Brain microvascular endothelial cell (primary cell): ENCODE data around the gene CDH7.

Experiments
- DNase-seq: peaks from one replicate; pipeline ENCODE4 v3.0.0-alpha.2; 2020
- H3K27ac ChIP-seq: fragments of 250-450 bp; sonication (Bioruptor Pico); 2 replicates; pipeline ENCODE4 v1.5.1; 2020; ENCODE audit warnings: mild to moderate bottlenecking, moderate library complexity
- H3K27me3 ChIP-seq: fragments of 250-450 bp; sonication (Bioruptor Pico); replicated peaks from 2 replicates; pipeline ENCODE4 v1.5.1; 2020; ENCODE audit warnings: mild to moderate bottlenecking
- H3K36me3 ChIP-seq: fragments of 250-450 bp; sonication (Bioruptor Pico); replicated peaks from 2 replicates; pipeline ENCODE4 v1.5.1; 2020; ENCODE audit warnings: mild to moderate bottlenecking
- H3K4me3 ChIP-seq: 2 replicates; pipeline ENCODE4 v1.5.1; 2011; ENCODE audit warnings: low read depth, mild to moderate bottlenecking, control low read depth, low read length, moderate library complexity
- CTCF ChIP-seq: IDR thresholded peaks from 2 replicates; pipeline ENCODE4 v1.5.1; 2011; ENCODE audit warnings: low read depth, mild to moderate bottlenecking, moderate library complexity, low read length, control low read depth, inconsistent platforms; ENCODE audit errors: missing control alignments
- in situ Hi-C: cut with HindIII; loops from 2 replicates; pipeline ENCODE4 v1.10.0; 2017; ENCODE audit warnings: low sequenced_read_pairs, low pct_ligation_motif_present

CDH7 gene

GRCh38 chr18:65760457-65760856 lies 9.6 kb downstream of the CDH7 start:
- Histone ChIP-seq H3K4me3 (no peak overlapping the region), H3K36me3 (no peaks in the 10 kb centered on the region), H3K27me3 (no peaks in the 10 kb centered on the region), H3K27ac (no peak overlapping the region)
- DNase-seq: no peak
- in situ Hi-C loops: no loop called here
- no peak for TF ChIP-seq CTCF

- in situ Hi-C loops: no loop called here
- DNase-seq: no peak
- H3K27me3 ChIP-seq: no peaks in the 10 kb centered on the region
- no peak for TF ChIP-seq CTCF
- no peak overlapping the region for H3K4me3 ChIP-seq
- no peak overlapping the region for H3K27ac ChIP-seq
- no peaks in the 10 kb centered on the region for H3K36me3 ChIP-seq
Observed at GRCh38 chr18:65761636-65762295, 11.0 kb downstream of the CDH7 start.

GRCh38 chr18:65762556-65762955 lies 11.7 kb downstream of the CDH7 start:
- no peak for DNase-seq
- no peak for TF ChIP-seq CTCF
- Histone ChIP-seq H3K4me3 (no peak overlapping the region), H3K27me3 (no peaks in the 10 kb centered on the region), H3K27ac (no peak overlapping the region), H3K36me3 (no peaks in the 10 kb centered on the region)
- in situ Hi-C loops: no loop called here

GRCh38 chr18:65767406-65767805 lies 16.6 kb downstream of the CDH7 start:
- no peak overlapping the region for H3K27ac ChIP-seq
- no peak for TF ChIP-seq CTCF
- DNase-seq: no peak
- no peaks in the 10 kb centered on the region for H3K27me3 ChIP-seq
- no peaks in the 10 kb centered on the region for H3K36me3 ChIP-seq
- in situ Hi-C loops: no loop called here
- H3K4me3 ChIP-seq: no peak overlapping the region

GRCh38 chr18:65768120-65768778 lies 17.4 kb downstream of the CDH7 start:
- in situ Hi-C loops: no loop called here

More at GRCh38 chr18:65768120-65768778, 17.4 kb downstream of the CDH7 start:
- Histone ChIP-seq H3K4me3 (no peak overlapping the region), H3K27me3 (no peaks in the 10 kb centered on the region), H3K36me3 (no peaks in the 10 kb centered on the region), H3K27ac (no peak overlapping the region)
- DNase-seq: no peak
- no peak for TF ChIP-seq CTCF
